GM08714 (cell line): ENCODE data around the gene CTTNBP2.

Experiments
- H3K4me3 ChIP-seq: fragments of 200-500 bp; sonication (Bioruptor generic); 2 replicates; pipeline ENCODE4 v1.5.1; 2014; ENCODE audit warnings: mild to moderate bottlenecking, low read length, inconsistent platforms
- ZNF274 ChIP-seq: IDR thresholded peaks from 2 replicates; pipeline ENCODE4 v1.6.1; 2012; ENCODE audit warnings: mild to moderate bottlenecking, low read depth, low read length

CTTNBP2 gene

GRCh38 chr7:117854186-117854585 lies 19.1 kb downstream of the CTTNBP2 start:
- no peak overlapping the region for H3K4me3 ChIP-seq
- TF ChIP-seq ZNF274 = no peak

DNA sequence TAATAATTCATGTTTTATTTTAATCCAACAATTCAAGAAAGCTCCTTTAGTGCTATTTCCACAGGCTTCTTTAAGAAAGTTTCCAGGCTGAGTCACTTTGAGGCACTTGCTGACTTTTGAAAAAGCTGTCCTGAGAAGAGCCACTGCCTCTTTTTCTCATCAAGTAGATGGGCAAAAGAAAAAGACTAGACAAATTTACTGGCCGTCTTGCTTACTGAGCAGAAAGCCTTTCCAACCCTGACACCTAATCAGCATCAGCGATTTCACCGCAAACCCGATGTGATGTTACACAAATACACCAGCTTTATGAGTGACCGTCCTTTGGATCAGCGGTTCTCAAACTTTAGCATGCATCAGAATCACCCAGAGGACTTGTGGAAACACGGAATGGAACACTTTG lies 24.3 kb downstream of the CTTNBP2 start:
- TF ChIP-seq ZNF274 = no peak
- no peak overlapping the region for H3K4me3 ChIP-seq

DNA sequence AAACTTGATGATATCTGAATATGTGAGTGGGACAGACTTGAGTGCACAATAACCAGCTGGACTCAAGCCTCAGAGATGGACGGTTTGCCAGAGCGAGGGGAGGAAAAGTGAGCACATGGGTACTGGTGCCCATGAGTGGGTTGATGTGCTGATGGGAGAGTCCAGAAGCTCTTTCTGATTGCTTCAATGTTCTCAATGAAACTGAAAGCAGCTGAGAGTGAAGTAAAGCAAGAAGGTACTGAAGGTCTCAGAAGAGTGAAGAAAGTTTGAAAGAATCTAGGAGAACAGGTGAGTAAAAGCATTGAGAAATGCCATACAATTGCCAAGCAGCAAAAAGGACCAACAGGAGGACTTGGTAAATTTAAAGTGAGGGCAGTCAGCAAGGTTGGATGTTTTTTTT lies 28.6 kb downstream of the CTTNBP2 start:
- H3K4me3 ChIP-seq = no peak overlapping the region
- TF ChIP-seq ZNF274 = no peak

DNA sequence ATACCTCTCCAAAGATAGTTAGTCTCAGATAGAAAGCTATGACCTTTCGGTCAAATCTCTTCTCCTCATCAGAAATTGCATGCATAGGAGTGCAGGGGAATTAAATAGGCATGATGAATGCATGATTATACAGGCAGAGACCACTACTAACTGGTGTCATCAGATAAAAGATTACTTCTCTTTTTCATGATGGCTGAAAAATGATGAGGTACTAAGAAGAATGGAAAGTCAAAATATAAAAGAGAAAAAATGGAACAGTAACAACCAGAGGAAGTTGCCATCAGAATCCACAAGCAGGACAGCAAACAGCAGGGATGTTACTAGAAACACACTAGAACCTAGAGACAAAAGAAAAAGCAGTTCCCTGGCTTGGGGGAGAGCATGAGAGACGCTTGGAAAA lies 31.6 kb downstream of the CTTNBP2 start:
- no peak for TF ChIP-seq ZNF274
- no peak overlapping the region for H3K4me3 ChIP-seq

GRCh38 chr7:117841011-117841410 lies 32.2 kb downstream of the CTTNBP2 start:
- no peak overlapping the region for H3K4me3 ChIP-seq
- TF ChIP-seq ZNF274 = no peak

GRCh38 chr7:117839507-117839906 lies 33.7 kb downstream of the CTTNBP2 start:
- TF ChIP-seq ZNF274 = no peak
- no peak overlapping the region for H3K4me3 ChIP-seq

GRCh38 chr7:117837841-117838240 lies 35.4 kb downstream of the CTTNBP2 start:
- H3K4me3 ChIP-seq = no peak overlapping the region
- no peak for TF ChIP-seq ZNF274

DNA sequence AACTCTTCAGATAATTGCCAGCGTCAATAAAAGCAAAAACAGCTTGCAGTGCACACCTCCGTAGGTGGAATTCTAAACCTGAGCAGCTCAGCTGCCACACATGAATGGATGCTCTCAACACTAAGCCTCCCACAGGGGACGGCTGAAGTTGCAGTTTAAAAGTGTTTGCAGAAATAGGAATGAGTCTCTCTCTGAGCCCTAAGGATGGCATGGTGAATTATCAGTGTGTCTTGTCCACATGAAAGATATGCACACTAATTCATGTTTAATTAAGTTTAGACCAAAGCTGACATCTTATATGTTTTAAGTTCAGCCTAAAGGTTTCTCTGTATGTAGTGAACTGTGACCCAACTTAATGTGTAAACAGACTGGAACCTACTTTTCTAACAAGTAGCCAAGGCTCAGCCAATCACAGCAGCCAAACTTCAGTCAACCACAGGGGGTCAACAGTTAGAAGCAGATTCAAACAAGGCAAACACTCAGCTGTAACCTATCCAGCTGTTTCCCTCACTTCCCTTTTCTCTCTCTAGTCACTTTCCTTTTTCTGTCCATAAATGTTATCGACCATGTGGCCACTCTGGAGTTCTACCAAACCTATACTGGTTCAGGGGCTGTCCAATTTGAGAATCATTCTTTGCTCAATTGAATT lies 38.1 kb downstream of the CTTNBP2 start:
- TF ChIP-seq ZNF274 = no peak
- H3K4me3 ChIP-seq = no peak overlapping the region

DNA sequence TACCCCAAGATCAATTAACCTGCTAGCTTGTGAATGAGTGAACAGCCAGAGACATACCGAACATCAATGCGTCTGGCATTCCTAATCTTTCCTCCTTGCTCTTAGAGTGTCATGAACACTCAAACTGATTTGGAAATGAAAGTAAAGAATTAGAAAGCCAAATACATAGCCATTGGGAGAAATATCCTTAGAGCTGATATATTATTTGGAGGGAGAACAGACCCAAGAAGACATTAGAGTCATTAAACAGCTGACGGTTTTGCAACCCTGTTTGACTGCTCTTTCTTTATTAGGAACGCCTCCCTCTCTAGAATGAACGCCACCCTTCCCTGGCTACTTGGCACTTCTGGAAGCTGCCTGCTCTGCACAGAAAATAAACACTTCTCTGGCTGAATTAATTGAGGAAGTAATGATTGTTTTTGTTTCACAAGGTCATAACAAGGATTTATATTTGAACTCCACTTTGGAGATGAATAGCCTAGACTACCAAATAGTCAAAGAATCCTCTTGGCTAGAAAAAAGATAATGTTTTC lies 42.8 kb downstream of the CTTNBP2 start:
- no peak overlapping the region for H3K4me3 ChIP-seq
- TF ChIP-seq ZNF274 = no peak

GRCh38 chr7:117829450-117830117 lies 43.7 kb downstream of the CTTNBP2 start:
- H3K4me3 ChIP-seq = no peak overlapping the region
- no peak for TF ChIP-seq ZNF274

GRCh38 chr7:117828825-117829224 lies 44.4 kb downstream of the CTTNBP2 start:
- TF ChIP-seq ZNF274 = no peak

GRCh38 chr7:117827862-117828261 lies 45.4 kb downstream of the CTTNBP2 start:
- TF ChIP-seq ZNF274 = no peak
- no peak overlapping the region for H3K4me3 ChIP-seq

More at GRCh38 chr7:117828825-117829224, 44.4 kb downstream of the CTTNBP2 start:
- H3K4me3 ChIP-seq = no peak overlapping the region

GRCh38 chr7:117825132-117825531 lies 48.1 kb downstream of the CTTNBP2 start:
- TF ChIP-seq ZNF274 = no peak
- no peak overlapping the region for H3K4me3 ChIP-seq

- no peak overlapping the region for H3K4me3 ChIP-seq
- TF ChIP-seq ZNF274 = no peak
Measured at GRCh38 chr7:117824592-117824991, 48.6 kb downstream of the CTTNBP2 start.

DNA sequence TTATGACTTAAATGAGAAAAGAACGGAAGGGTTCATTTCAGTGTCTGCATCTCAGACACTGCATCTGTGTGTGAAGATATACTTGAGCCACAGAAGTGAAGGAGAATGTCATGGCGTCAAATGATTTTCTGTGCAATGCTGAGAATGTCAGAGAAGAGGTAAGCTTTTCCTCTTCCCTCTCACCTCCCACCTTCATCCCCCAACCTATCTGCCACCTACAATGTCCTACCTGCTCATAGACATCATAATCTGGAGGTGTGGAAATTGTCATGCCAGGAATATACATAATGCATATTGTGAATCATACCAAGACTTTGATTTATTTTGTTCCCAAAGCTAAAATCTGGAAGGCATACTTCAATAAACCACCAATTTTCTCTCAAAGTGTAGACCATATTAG lies 53.7 kb downstream of the CTTNBP2 start:
- TF ChIP-seq ZNF274 = no peak
- H3K4me3 ChIP-seq = no peak overlapping the region

- no peak for TF ChIP-seq ZNF274
- no peak overlapping the region for H3K4me3 ChIP-seq
Measured at GRCh38 chr7:117818232-117818631, 55.0 kb downstream of the CTTNBP2 start.

DNA sequence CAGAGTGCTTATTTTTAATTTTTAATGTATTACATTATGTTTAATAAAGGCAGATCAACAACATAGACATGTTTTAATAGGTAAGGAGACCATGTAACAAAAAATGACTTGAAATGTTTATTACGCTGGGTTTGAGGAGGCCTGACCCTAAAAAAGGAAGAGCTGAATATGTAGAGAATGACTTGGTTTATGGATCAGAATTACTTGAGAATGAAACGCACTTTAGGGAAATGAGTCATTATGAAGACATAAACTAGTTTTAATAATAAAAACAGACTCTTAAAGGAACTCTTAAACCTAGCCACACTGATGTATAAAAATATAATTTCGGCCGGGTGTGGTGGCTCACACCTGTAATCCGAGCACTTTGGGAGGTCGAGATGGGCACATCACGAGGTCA lies 56.5 kb downstream of the CTTNBP2 start:
- no peak for TF ChIP-seq ZNF274

More for the DNA sequence above, 56.5 kb downstream of the CTTNBP2 start:
- H3K4me3 ChIP-seq = no peak overlapping the region
